ENCODE results near the gene SAMHD1. TPM values are rescaled to one million over a fixed set of nuclear protein-coding genes. Genes with fewer than 3 reads are reported as not detected.

Gene SAMHD1
- total RNA-seq, 2 experiments from 2014 or later, result 50.4 to 57.7 TPM

GRCh38 chr20:36865076-36865860 lies 86.2 kb downstream of the SAMHD1 start:
- H3K27me3 Mint-ChIP-seq, result peaks cover 23% of the 10 kb centered on the region
- ChIA-PET CTCF (interaction anchor here (1.1 kb wide), 1 partner anchor 91 kb away, joined by 6 read pairs; the partner anchor contains the start of gene DSN1), POLR2A (no interaction called here)
- peak overlapping the region; percentile 3 for H3K4me3 Mint-ChIP-seq
- H3K27ac Mint-ChIP-seq, result peak overlapping the region; percentile 40
- intact Hi-C loops (cut with micrococcal nuclease), result no loop called here
- peaks cover 3% of the 10 kb centered on the region for H3K4me1 Mint-ChIP-seq (ENCODE audit: low read depth)
- H3K9me3 Mint-ChIP-seq, result no peaks in the 10 kb centered on the region
- H3K36me3 Mint-ChIP-seq, result no peaks in the 10 kb centered on the region
- no peak for DNase-seq

- no peak overlapping the region for H3K4me3 Mint-ChIP-seq
- POLR2A ChIA-PET, result interaction anchor here (0.9 to 1.6 kb wide), 2 partner anchors 27 to 233 kb away, joined by 3 to 6 read pairs; partner anchors contain the start of gene RBL1
- no peaks in the 10 kb centered on the region for H3K36me3 Mint-ChIP-seq
- no peaks in the 10 kb centered on the region for H3K9me3 Mint-ChIP-seq
- no peak for DNase-seq
- intact Hi-C loops (cut with micrococcal nuclease), result no loop called here
- no peak overlapping the region for H3K27ac Mint-ChIP-seq
- H3K27me3 Mint-ChIP-seq, result peaks cover 23% of the 10 kb centered on the region
- CTCF ChIA-PET, result interaction anchor here (0.5 to 1.4 kb wide), 8 partner anchors 27 to 257 kb away, joined by 3 to 4 read pairs (median 3); partner anchors contain the start of genes RAB5IF and SLA2
- H3K4me1 Mint-ChIP-seq (ENCODE audit: low read depth), result peaks cover 3% of the 10 kb centered on the region
Observed at GRCh38 chr20:36862857-36863668, 88.4 kb downstream of the SAMHD1 start.

- ChIA-PET POLR2A (no interaction called here), CTCF (interaction anchor here (0.5 kb wide), 1 partner anchor 86 kb away, joined by 3 read pairs; no protein-coding TSS in a partner anchor)
- H3K9me3 Mint-ChIP-seq, result no peaks in the 10 kb centered on the region
- peaks cover 23% of the 10 kb centered on the region for H3K27me3 Mint-ChIP-seq
- no peak overlapping the region for H3K27ac Mint-ChIP-seq
- intact Hi-C loops (cut with micrococcal nuclease), result no loop called here
- H3K36me3 Mint-ChIP-seq, result no peaks in the 10 kb centered on the region
- peaks cover 5% of the 10 kb centered on the region for H3K4me1 Mint-ChIP-seq (ENCODE audit: low read depth)
- H3K4me3 Mint-ChIP-seq, result peak overlapping the region; percentile 24
- no peak for DNase-seq
Observed at GRCh38 chr20:36861875-36862801, 89.4 kb downstream of the SAMHD1 start.

GRCh38 chr20:36861625-36861874 lies 90.0 kb downstream of the SAMHD1 start:
- Mint-ChIP-seq H3K27me3 (peaks cover 22% of the 10 kb centered on the region), H3K27ac (no peak overlapping the region), H3K36me3 (no peaks in the 10 kb centered on the region), H3K4me1 (ENCODE audit: low read depth) (peaks cover 10% of the 10 kb centered on the region), H3K9me3 (no peaks in the 10 kb centered on the region), H3K4me3 (no peak overlapping the region)
- CTCF ChIA-PET, result no interaction called here
- intact Hi-C loops (cut with micrococcal nuclease), result no loop called here
- POLR2A ChIA-PET, result interaction anchor here (0.5 kb wide), 1 partner anchor 1149 kb away, joined by 3 read pairs; no protein-coding TSS in a partner anchor
- DNase-seq, result no peak

- H3K4me3 Mint-ChIP-seq, result no peak overlapping the region
- CTCF ChIA-PET, result no interaction called here
Observed at GRCh38 chr20:36860811-36861624, 90.5 kb downstream of the SAMHD1 start.

GRCh38 chr20:36860339-36860738 lies 91.2 kb downstream of the SAMHD1 start:
- POLR2A ChIA-PET, result no interaction called here
- DNase-seq, result no peak
- CTCF ChIA-PET, result no interaction called here
- no peak overlapping the region for H3K27ac Mint-ChIP-seq
- no peaks in the 10 kb centered on the region for H3K36me3 Mint-ChIP-seq
- no peaks in the 10 kb centered on the region for H3K9me3 Mint-ChIP-seq
- H3K27me3 Mint-ChIP-seq, result peaks cover 13% of the 10 kb centered on the region
- no peak overlapping the region for H3K4me3 Mint-ChIP-seq
- intact Hi-C loops (cut with micrococcal nuclease), result no loop called here
- peaks cover 17% of the 10 kb centered on the region for H3K4me1 Mint-ChIP-seq (ENCODE audit: low read depth)

More at GRCh38 chr20:36860811-36861624, 90.5 kb downstream of the SAMHD1 start:
- Mint-ChIP-seq H3K36me3 (no peaks in the 10 kb centered on the region), H3K27ac (no peak overlapping the region), H3K4me1 (ENCODE audit: low read depth) (peaks cover 15% of the 10 kb centered on the region), H3K9me3 (no peaks in the 10 kb centered on the region), H3K27me3 (peaks cover 18% of the 10 kb centered on the region)
- POLR2A ChIA-PET, result interaction anchor here (0.5 kb wide), 1 partner anchor 1148 kb away, joined by 3 read pairs; no protein-coding TSS in a partner anchor
- no peak for DNase-seq
- intact Hi-C loops (cut with micrococcal nuclease), result no loop called here

GRCh38 chr20:36859700-36860330 lies 91.7 kb downstream of the SAMHD1 start:
- CTCF ChIA-PET, result interaction anchor here (1.0 kb wide), 1 partner anchor 51 kb away, joined by 4 read pairs; no protein-coding TSS in a partner anchor
- POLR2A ChIA-PET, result no interaction called here

GRCh38 chr20:36859282-36859555 lies 92.3 kb downstream of the SAMHD1 start:
- Mint-ChIP-seq H3K9me3 (no peaks in the 10 kb centered on the region), H3K4me3 (no peak overlapping the region), H3K27ac (no peak overlapping the region), H3K36me3 (no peaks in the 10 kb centered on the region), H3K27me3 (peaks cover 7% of the 10 kb centered on the region), H3K4me1 (ENCODE audit: low read depth) (peaks cover 15% of the 10 kb centered on the region)
- CTCF ChIA-PET, result interaction anchor here (0.8 to 1.0 kb wide), 2 partner anchors 23 to 51 kb away, joined by 3 to 4 read pairs; no protein-coding TSS in a partner anchor
- intact Hi-C loops (cut with micrococcal nuclease), result no loop called here
- DNase-seq, result no peak
- POLR2A ChIA-PET, result no interaction called here

More at GRCh38 chr20:36859700-36860330, 91.7 kb downstream of the SAMHD1 start:
- no peak overlapping the region for H3K4me3 Mint-ChIP-seq
- no peak for DNase-seq
- H3K9me3 Mint-ChIP-seq, result no peaks in the 10 kb centered on the region
- peaks cover 16% of the 10 kb centered on the region for H3K4me1 Mint-ChIP-seq (ENCODE audit: low read depth)
- no peak overlapping the region for H3K27ac Mint-ChIP-seq
- intact Hi-C loops (cut with micrococcal nuclease), result no loop called here
- H3K27me3 Mint-ChIP-seq, result peaks cover 8% of the 10 kb centered on the region
- no peaks in the 10 kb centered on the region for H3K36me3 Mint-ChIP-seq

- no peak overlapping the region for H3K27ac Mint-ChIP-seq
- ChIA-PET POLR2A (no interaction called here), CTCF (interaction anchor here (1.0 to 1.8 kb wide), 2 partner anchors 20 to 22 kb away, joined by 4 read pairs; no protein-coding TSS in a partner anchor)
- intact Hi-C loops (cut with micrococcal nuclease), result no loop called here
- H3K9me3 Mint-ChIP-seq, result no peaks in the 10 kb centered on the region
- no peak overlapping the region for H3K4me3 Mint-ChIP-seq
- H3K4me1 Mint-ChIP-seq (ENCODE audit: low read depth), result peaks cover 15% of the 10 kb centered on the region
- H3K36me3 Mint-ChIP-seq, result no peaks in the 10 kb centered on the region
- H3K27me3 Mint-ChIP-seq, result peaks cover 5% of the 10 kb centered on the region
- DNase-seq, result peak; percentile 50
Observed at GRCh38 chr20:36856691-36857635, 94.5 kb downstream of the SAMHD1 start.

GRCh38 chr20:36856195-36856594 lies 95.3 kb downstream of the SAMHD1 start:
- no peak for DNase-seq
- H3K36me3 Mint-ChIP-seq, result no peaks in the 10 kb centered on the region
- H3K4me3 Mint-ChIP-seq, result no peak overlapping the region
- intact Hi-C loops (cut with micrococcal nuclease), result no loop called here
- no peaks in the 10 kb centered on the region for H3K9me3 Mint-ChIP-seq
- CTCF ChIA-PET, result interaction anchor here (1.0 to 1.8 kb wide), 2 partner anchors 19 to 21 kb away, joined by 4 read pairs; no protein-coding TSS in a partner anchor
- H3K27me3 Mint-ChIP-seq, result no peaks in the 10 kb centered on the region
- POLR2A ChIA-PET, result no interaction called here
- no peak overlapping the region for H3K27ac Mint-ChIP-seq
- H3K4me1 Mint-ChIP-seq (ENCODE audit: low read depth), result peaks cover 15% of the 10 kb centered on the region
